Measurements from ENCODE around the gene DDX17. TPM values are rescaled to one million over a fixed set of nuclear protein-coding genes. Genes with fewer than 3 reads are reported as not detected.

Gene DDX17
- total RNA-seq, 1 donor from 2014 or later = 837 TPM

DNA sequence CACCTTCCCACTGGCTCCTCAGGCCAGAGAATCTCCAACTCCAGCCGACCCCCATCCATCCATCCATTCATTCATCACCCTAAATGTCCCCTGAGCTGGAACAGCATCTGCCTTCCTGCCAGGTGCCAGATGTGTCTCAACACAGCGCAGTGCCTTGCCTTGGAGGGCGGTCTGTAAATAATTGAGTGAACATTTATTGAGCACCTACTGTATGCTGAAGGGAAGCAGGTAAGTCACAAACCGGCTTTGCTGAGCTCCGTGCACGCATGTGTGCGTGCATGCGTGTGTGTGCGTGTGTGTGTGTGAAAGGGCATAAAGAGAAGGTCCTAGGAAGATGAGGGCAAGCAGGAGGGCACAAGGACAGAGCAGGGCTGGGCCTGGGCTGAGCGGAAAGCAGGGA is 61.3 kb downstream of the DDX17 start:
- Histone ChIP-seq H3K4me1 (no peaks in the 10 kb centered on the region), H3K27me3 (no peaks in the 10 kb centered on the region), H3K4me3 (no peak overlapping the region), H3K9me3 (no peaks in the 10 kb centered on the region), H3K36me3 (no peaks in the 10 kb centered on the region), H3K27ac (no peak overlapping the region)
- intact Hi-C loops (cut with DNase I) = no loop called here
- DNase-seq (ENCODE audit: low spot score in 2 of 2) = no peak
- TF ChIP-seq CTCF (IDR thresholded peaks at IDR 0.05) = no peak

DNA sequence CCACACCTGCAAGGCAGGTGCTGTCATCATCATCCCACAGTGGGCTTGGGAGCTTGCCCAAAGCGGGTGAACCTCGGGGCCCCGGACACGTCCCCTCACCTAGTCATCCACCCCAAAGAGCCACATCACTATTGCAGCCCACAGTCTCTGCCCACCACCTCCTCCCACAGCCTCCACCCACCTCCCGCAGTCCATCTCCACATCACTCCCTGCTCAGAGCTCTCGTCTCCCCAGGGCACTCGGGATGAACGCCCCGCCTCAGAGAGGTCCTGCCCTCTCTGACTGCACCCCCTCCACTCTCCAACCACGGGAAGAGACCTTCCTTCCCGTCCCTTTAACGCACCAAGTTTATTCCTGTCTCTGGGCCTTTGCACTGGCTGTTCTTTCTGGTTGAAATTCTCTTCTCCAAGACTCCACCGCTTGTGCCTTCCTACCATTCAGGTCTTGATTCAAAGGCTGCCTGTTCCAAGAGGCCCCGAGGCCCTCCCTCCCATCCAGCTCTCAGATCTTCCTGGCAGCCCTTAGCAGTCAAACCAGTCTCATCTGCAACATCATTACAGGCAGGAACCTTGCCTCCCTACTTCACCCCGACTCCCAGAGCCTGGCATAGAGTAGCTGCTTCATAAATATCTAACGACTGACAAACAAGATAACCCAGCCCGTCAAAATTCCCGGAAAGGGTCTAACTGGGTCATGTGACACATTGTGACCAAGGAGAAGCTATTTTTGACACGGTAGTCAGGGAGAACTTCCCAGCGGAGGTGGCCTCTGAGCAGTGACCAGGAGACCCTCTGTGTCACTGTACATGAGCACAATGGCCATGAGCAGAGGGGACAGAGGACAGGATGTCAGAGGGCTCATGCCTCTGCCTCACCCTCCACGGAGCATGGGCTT is 62.2 kb downstream of the DDX17 start:
- no peak overlapping the region for H3K27ac ChIP-seq
- TF ChIP-seq CTCF (IDR thresholded peaks at IDR 0.05) = no peak
- H3K4me3 ChIP-seq = no peak overlapping the region
- intact Hi-C loops (cut with DNase I) = no loop called here
- no peak for DNase-seq (ENCODE audit: low spot score in 2 of 2)
- H3K4me1 ChIP-seq = no peaks in the 10 kb centered on the region
- H3K27me3 ChIP-seq = no peaks in the 10 kb centered on the region
- no peaks in the 10 kb centered on the region for H3K9me3 ChIP-seq
- no peaks in the 10 kb centered on the region for H3K36me3 ChIP-seq

- Histone ChIP-seq H3K4me1 (no peaks in the 10 kb centered on the region), H3K27ac (no peak overlapping the region), H3K4me3 (no peak overlapping the region), H3K9me3 (no peaks in the 10 kb centered on the region), H3K36me3 (no peaks in the 10 kb centered on the region), H3K27me3 (no peaks in the 10 kb centered on the region)
- intact Hi-C loops (cut with DNase I) = no loop called here
- no peak for TF ChIP-seq CTCF (IDR thresholded peaks at IDR 0.05)
- DNase-seq (ENCODE audit: low spot score in 2 of 2) = no peak
Measured at GRCh38 chr22:38442967-38443627, 63.0 kb downstream of the DDX17 start.

DNA sequence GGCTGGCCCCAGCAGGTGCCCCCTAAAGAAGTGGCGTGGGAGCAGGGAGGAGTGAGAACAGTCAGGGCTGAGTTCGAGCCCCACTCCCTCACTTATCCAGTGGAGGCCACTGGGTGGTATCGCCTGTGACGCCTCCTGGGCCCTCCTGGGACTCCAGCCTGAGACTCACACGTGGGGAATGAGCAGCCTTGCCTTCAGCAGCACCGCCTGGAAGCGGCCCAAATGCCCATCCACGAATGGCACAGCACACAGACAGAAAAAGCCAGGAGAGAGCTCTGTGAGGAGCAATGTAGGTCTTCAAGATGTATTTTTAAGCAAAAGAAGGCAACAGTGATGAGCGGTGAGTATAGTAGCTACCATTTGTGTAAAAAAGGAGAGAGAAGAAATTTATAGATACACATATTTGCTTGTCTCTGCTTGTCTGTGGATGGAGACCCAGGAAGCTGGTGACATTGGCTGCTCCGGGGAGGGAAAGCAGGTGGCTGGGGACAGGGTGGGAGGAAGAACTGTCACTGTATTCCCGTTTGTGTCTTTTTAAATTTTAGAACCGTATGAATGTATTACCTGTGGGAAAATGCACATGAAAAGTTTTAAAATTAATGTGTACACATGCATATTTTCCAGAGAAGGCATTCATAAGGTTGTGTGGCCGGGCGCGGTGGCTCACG is 64.4 kb downstream of the DDX17 start:
- Histone ChIP-seq H3K4me3 (no peak overlapping the region), H3K4me1 (no peaks in the 10 kb centered on the region), H3K27ac (no peak overlapping the region), H3K9me3 (no peaks in the 10 kb centered on the region), H3K36me3 (no peaks in the 10 kb centered on the region), H3K27me3 (no peaks in the 10 kb centered on the region)
- no peak for TF ChIP-seq CTCF (IDR thresholded peaks at IDR 0.05)
- intact Hi-C loops (cut with DNase I) = no loop called here
- DNase-seq (ENCODE audit: low spot score in 2 of 2) = no peak

- no peaks in the 10 kb centered on the region for H3K4me1 ChIP-seq
- no peak for DNase-seq (ENCODE audit: low spot score in 2 of 2)
- H3K36me3 ChIP-seq = no peaks in the 10 kb centered on the region
- H3K4me3 ChIP-seq = no peak overlapping the region
- H3K27ac ChIP-seq = no peak overlapping the region
- H3K9me3 ChIP-seq = no peaks in the 10 kb centered on the region
- intact Hi-C loops (cut with DNase I) = no loop called here
- no peaks in the 10 kb centered on the region for H3K27me3 ChIP-seq
- no peak for TF ChIP-seq CTCF (IDR thresholded peaks at IDR 0.05)
Measured at GRCh38 chr22:38440747-38441350, 65.3 kb downstream of the DDX17 start.
